OCI-LY3 (cell line): ENCODE measurements around the gene PLXDC2.

Source experiments
- H2AFZ ChIP-seq: fragments of 200-600, 300-600 bp; shearing (Covaris generic); 2 replicates; pipeline ENCODE4 v1.6.0; 2014; ENCODE audit warnings: antibody characterized with exemption, low read depth, low read length
- H3K27ac ChIP-seq: fragments of 200-600, 300-600 bp; sonication (generic); 2 replicates; pipeline ENCODE4 v1.5.1; 2014; ENCODE audit warnings: mild to moderate bottlenecking, low read length, moderate library complexity, mixed read lengths
- H3K27me3 ChIP-seq: fragments of 200-600, 300-600 bp; sonication (generic); 2 replicates; pipeline ENCODE4 v1.6.1; 2014; ENCODE audit warnings: low read depth, low read length, mixed read lengths
- H3K36me3 ChIP-seq: fragments of 200-600, 300-600 bp; sonication (generic); replicated peaks from 2 replicates; pipeline ENCODE3; 2014; ENCODE audit warnings: low read depth, low read length, mixed read lengths
- H3K4me1 ChIP-seq: fragments of 300-600, 200-600 bp; sonication (generic); 2 replicates; pipeline ENCODE4 v1.6.1; 2014; ENCODE audit warnings: low read length, mixed read lengths
- H3K4me2 ChIP-seq: fragments of 200-600, 300-600 bp; sonication (generic); 2 replicates; pipeline ENCODE4 v1.6.1; 2014; ENCODE audit warnings: low read length, mixed read lengths
- H3K4me3 ChIP-seq: fragments of 300-600, 200-600 bp; sonication (generic); 2 replicates; pipeline ENCODE4 v1.5.1; 2014; ENCODE audit warnings: antibody characterized with exemption, mild to moderate bottlenecking, low read length, moderate library complexity
- H3K79me2 ChIP-seq: fragments of 300-600, 200-600 bp; shearing (Covaris generic); 2 replicates; pipeline ENCODE4 v1.6.1; 2014; ENCODE audit warnings: mild to moderate bottlenecking, low read length, mixed read lengths
- H3K9ac ChIP-seq: fragments of 300-600, 200-600 bp; shearing (Covaris generic); 2 replicates; pipeline ENCODE4 v1.6.0; 2014; ENCODE audit warnings: mild to moderate bottlenecking, low read length, moderate library complexity
- H3K9me3 ChIP-seq: fragments of 200-600, 300-600 bp; shearing (Covaris generic); 2 replicates; pipeline ENCODE4 v1.6.1; 2014; ENCODE audit warnings: low read length, mixed read lengths; ENCODE audit not compliant: insufficient read depth
- H4K20me1 ChIP-seq: fragments of 200-600, 300-600 bp; sonication (generic); 2 replicates; pipeline ENCODE4 v1.6.1; 2016; ENCODE audit warnings: low read length, mixed read lengths; ENCODE audit not compliant: insufficient read depth
- EZH2phosphoT487 ChIP-seq: fragments of 200-600 bp; shearing (Covaris generic); IDR thresholded peaks from 2 replicates; pipeline ENCODE4 v1.6.1; 2018; ENCODE audit warnings: antibody characterized with exemption, mixed run types, low read depth
- TF ChIP-seq, protein P1 (sequence below): fragments of 200-600, 300-600 bp; sonication (generic); IDR thresholded peaks from 2 replicates; pipeline ENCODE4 v1.5.1; 2014; ENCODE audit warnings: antibody characterized with exemption, low read length, low read depth

The PLXDC2 gene

DNA sequence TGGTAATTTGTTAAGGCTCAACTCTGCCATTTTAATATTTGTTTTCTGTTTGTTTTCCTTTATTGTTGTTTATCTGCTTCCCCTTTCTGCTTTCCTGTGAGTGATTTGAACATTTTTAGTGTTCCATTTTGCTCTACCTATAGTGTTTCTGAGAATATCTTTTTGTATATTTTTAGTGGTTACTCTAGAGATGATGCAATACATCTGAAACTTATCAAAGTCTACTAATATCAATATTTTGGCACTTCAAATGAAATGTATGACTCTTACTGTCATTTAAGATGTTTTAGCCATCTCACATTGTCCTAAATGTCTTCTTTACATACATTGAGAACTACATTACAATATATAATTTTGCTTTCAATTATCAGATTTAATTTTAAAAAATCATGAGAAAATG lies 98.9 kb downstream of the PLXDC2 start:
- H2AFZ ChIP-seq: no peak overlapping the region

DNA sequence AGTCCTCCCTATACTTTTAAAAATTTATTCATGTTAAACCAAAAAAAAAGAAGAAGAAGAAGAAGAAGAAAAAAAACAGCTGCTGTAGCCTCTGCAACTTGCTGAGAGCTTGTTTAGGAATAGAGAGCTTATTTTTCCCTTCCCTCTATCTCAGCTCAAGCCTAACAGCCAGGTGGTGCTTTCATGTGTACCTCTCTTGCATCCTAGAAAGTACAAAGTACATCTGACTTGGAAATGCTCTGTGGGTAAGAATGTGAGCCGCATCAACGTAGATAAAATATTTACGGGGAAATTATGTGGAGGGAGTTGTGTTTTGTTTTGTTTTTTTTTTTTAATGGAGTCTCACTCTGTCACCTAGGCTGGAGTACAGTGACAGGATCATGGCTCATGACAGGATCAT lies 99.6 kb downstream of the PLXDC2 start:
- no peaks in the 10 kb centered on the region for H3K27me3 ChIP-seq
- H3K27ac ChIP-seq: no peak overlapping the region
- H2AFZ ChIP-seq: no peak overlapping the region
- no peaks in the 10 kb centered on the region for H3K79me2 ChIP-seq
- no peaks in the 10 kb centered on the region for H3K9me3 ChIP-seq
- TF ChIP-seq, protein P1, sequence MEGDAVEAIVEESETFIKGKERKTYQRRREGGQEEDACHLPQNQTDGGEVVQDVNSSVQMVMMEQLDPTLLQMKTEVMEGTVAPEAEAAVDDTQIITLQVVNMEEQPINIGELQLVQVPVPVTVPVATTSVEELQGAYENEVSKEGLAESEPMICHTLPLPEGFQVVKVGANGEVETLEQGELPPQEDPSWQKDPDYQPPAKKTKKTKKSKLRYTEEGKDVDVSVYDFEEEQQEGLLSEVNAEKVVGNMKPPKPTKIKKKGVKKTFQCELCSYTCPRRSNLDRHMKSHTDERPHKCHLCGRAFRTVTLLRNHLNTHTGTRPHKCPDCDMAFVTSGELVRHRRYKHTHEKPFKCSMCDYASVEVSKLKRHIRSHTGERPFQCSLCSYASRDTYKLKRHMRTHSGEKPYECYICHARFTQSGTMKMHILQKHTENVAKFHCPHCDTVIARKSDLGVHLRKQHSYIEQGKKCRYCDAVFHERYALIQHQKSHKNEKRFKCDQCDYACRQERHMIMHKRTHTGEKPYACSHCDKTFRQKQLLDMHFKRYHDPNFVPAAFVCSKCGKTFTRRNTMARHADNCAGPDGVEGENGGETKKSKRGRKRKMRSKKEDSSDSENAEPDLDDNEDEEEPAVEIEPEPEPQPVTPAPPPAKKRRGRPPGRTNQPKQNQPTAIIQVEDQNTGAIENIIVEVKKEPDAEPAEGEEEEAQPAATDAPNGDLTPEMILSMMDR: no peak
- no peak for TF ChIP-seq EZH2phosphoT487
- H3K9ac ChIP-seq: no peak overlapping the region
- H3K4me3 ChIP-seq: no peak overlapping the region
- H4K20me1 ChIP-seq: no peaks in the 10 kb centered on the region
- no peak overlapping the region for H3K4me2 ChIP-seq
- H3K4me1 ChIP-seq: no peaks in the 10 kb centered on the region
- no peaks in the 10 kb centered on the region for H3K36me3 ChIP-seq

More for the DNA sequence above, 98.9 kb downstream of the PLXDC2 start:
- no peak overlapping the region for H3K27ac ChIP-seq
- no peaks in the 10 kb centered on the region for H4K20me1 ChIP-seq
- H3K4me1 ChIP-seq: no peaks in the 10 kb centered on the region
- H3K4me3 ChIP-seq: no peak overlapping the region
- no peaks in the 10 kb centered on the region for H3K9me3 ChIP-seq
- no peaks in the 10 kb centered on the region for H3K27me3 ChIP-seq
- H3K4me2 ChIP-seq: no peak overlapping the region
- no peaks in the 10 kb centered on the region for H3K79me2 ChIP-seq
- no peaks in the 10 kb centered on the region for H3K36me3 ChIP-seq
- H3K9ac ChIP-seq: no peak overlapping the region
- TF ChIP-seq, protein P1: no peak
- no peak for TF ChIP-seq EZH2phosphoT487

DNA sequence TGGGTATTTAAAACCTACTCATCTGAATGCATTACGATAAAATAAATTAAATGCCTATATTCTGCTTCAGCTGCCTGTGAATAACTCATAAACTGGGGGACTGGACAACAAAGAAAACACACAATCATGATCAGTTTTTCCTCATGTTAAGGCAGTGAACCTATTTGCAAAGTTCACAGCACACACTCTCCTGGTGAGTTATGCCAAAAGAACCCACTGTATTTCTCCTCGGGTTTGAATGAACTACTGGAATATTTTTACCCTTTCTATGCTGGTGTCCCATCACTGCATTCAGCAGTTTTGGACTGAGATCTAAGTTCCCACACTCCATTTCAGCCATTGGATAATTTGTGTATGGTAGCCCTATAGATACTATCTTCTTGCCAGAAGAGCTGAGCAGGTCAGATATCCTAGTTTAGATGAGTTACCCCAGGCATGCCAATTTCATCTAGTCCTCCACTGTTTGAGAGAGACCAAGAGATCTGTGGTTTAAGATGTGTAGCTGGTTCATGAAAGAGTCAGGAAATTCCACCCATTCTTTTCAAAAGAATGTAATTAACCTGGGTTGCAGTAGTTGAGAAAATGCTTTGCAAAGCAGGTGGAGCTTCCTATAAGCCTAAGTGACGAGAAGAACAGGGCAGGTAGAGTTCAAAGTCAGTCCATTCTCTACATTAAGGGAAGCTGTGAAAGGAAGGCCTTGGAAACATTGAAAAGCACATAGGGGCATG lies 101.7 kb downstream of the PLXDC2 start:
- no peaks in the 10 kb centered on the region for H3K9me3 ChIP-seq
- no peak for TF ChIP-seq EZH2phosphoT487
- TF ChIP-seq, protein P1: no peak
- no peaks in the 10 kb centered on the region for H3K4me1 ChIP-seq
- no peak overlapping the region for H2AFZ ChIP-seq
- no peaks in the 10 kb centered on the region for H4K20me1 ChIP-seq
- H3K4me3 ChIP-seq: no peak overlapping the region
- H3K9ac ChIP-seq: no peak overlapping the region
- H3K79me2 ChIP-seq: no peaks in the 10 kb centered on the region
- H3K27me3 ChIP-seq: no peaks in the 10 kb centered on the region
- H3K27ac ChIP-seq: no peak overlapping the region
- H3K36me3 ChIP-seq: no peaks in the 10 kb centered on the region
- H3K4me2 ChIP-seq: no peak overlapping the region

DNA sequence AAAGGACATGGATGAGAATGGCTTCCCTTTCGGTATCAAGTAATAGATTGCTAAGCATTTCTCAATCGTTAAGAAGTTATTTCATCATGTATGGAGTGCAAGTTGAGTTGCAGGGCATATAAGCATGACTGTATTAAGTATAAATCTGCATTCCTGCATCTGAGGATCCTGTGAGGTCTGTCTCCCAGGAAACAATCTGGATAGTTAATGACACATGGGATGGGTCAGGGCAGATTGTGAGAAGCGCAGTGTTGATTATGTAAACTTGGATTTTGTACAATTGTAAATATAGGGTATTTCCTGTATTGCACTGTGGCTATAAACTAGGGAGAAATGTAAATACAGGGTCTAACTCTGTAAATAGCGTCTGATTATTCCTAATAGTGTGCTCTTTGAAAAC lies 102.6 kb downstream of the PLXDC2 start:
- Histone ChIP-seq H3K79me2 (no peaks in the 10 kb centered on the region), H3K4me3 (no peak overlapping the region), H3K36me3 (no peaks in the 10 kb centered on the region), H3K9me3 (no peaks in the 10 kb centered on the region), H4K20me1 (no peaks in the 10 kb centered on the region), H3K4me1 (no peaks in the 10 kb centered on the region), H3K27ac (no peak overlapping the region), H3K27me3 (no peaks in the 10 kb centered on the region), H3K4me2 (no peak overlapping the region), H3K9ac (no peak overlapping the region), H2AFZ (no peak overlapping the region)
- TF ChIP-seq EZH2phosphoT487: no peak
- TF ChIP-seq, protein P1: no peak
